DOHH2 (cell line): ENCODE data around the gene LCN15.
"Not testable (repeated sequence)": the region's sequence is repeated elsewhere in the genome, so short reads cannot be mapped to it uniquely, and the experiment has no call there.

Experiments
- H3F3A ChIP-seq: fragments of 200-600 bp; sonication (generic), shearing (Covaris generic); 2 replicates; pipeline ENCODE4 v1.6.0; 2016; ENCODE audit warnings: antibody characterized with exemption, mild to moderate bottlenecking; ENCODE audit not compliant: control insufficient read depth, insufficient read depth
- H3K27ac ChIP-seq: fragments of 200-600 bp; sonication (generic); 2 replicates; pipeline ENCODE4 v1.5.1; 2014; ENCODE audit warnings: low read depth, mild to moderate bottlenecking, low read length, moderate library complexity
- H3K27me3 ChIP-seq: fragments of 200-600 bp; sonication (generic); 2 replicates; pipeline ENCODE4 v1.6.1; 2014; ENCODE audit warnings: mild to moderate bottlenecking, low read length, mixed read lengths; ENCODE audit not compliant: control insufficient read depth
- H3K36me3 ChIP-seq: fragments of 200-600 bp; sonication (generic); 2 replicates; pipeline ENCODE4 v1.6.1; 2014; ENCODE audit warnings: mild to moderate bottlenecking, low read length, moderate library complexity, mixed read lengths; ENCODE audit not compliant: control insufficient read depth
- H3K4me1 ChIP-seq: fragments of 200-600 bp; sonication (generic); 2 replicates; pipeline ENCODE4 v1.6.1; 2014; ENCODE audit warnings: mild to moderate bottlenecking, low read length, mixed read lengths; ENCODE audit not compliant: control insufficient read depth
- H3K4me2 ChIP-seq: fragments of 200-600 bp; sonication (generic); 2 replicates; pipeline ENCODE4 v1.6.0; 2014; ENCODE audit warnings: mild to moderate bottlenecking, low read length, moderate library complexity
- H3K4me3 ChIP-seq: fragments of 200-600 bp; sonication (generic); 2 replicates; pipeline ENCODE4 v1.5.1; 2014; ENCODE audit warnings: mild to moderate bottlenecking, low read length, mixed read lengths
- H3K79me2 ChIP-seq: fragments of 200-600 bp; sonication (generic); 2 replicates; pipeline ENCODE4 v1.6.1; 2014; ENCODE audit warnings: mild to moderate bottlenecking, low read length, mixed read lengths; ENCODE audit not compliant: control insufficient read depth
- H3K9me2 ChIP-seq: fragments of 200-600 bp; sonication (generic); replicated peaks from 2 replicates; pipeline ENCODE4 v1.6.1; 2014; ENCODE audit warnings: mild to moderate bottlenecking, low read length, mixed read lengths; ENCODE audit not compliant: control insufficient read depth
- H3K9me3 ChIP-seq: fragments of 200-600 bp; sonication (generic); 2 replicates; pipeline ENCODE4 v1.6.1; 2014; ENCODE audit warnings: antibody characterized with exemption, low read length, mixed read lengths; ENCODE audit not compliant: control insufficient read depth, insufficient read depth
- H4K20me1 ChIP-seq: fragments of 200-600 bp; sonication (generic); 2 replicates; pipeline ENCODE4 v1.6.0; 2014; ENCODE audit warnings: low read depth, mild to moderate bottlenecking, antibody characterized with exemption, low read length, moderate library complexity; ENCODE audit not compliant: control insufficient read depth, insufficient read depth
- CTCF ChIP-seq: fragments of 200-600 bp; sonication (generic); IDR thresholded peaks from one replicate; pipeline ENCODE4 v1.5.1; 2014; ENCODE audit warnings: antibody characterized with exemption, mild to moderate bottlenecking, low read depth, low read length; ENCODE audit not compliant: poor library complexity, severe bottlenecking
- EZH2phosphoT487 ChIP-seq: fragments of 200-600 bp; sonication (generic); IDR thresholded peaks from 2 replicates; pipeline ENCODE4 v1.6.1; 2017; ENCODE audit warnings: borderline replicate concordance, mild to moderate bottlenecking, antibody characterized with exemption, low read length, moderate library complexity, mixed read lengths

LCN15 gene

DNA sequence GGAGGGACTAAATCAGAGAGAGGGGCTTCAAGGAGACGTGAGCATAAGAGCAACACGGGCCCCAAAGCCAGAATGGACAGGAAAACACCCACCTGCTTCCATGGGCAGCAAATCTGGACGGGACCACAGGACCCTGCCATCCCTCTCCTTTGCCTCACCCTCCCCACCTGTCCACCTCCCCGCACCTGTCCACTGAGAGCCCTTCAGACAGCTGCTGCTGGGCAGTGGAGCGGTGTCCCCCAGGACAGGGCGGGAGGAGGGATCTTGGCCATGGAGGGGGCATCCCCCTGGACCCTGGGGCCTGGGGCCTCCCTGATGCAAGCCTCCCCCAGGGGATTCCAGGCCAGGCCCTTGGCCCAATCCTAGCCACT is 34.4 kb upstream of the LCN15 start:
- Histone ChIP-seq H3K9me2 (no peaks in the 10 kb centered on the region), H3K27me3 (peaks cover 30% of the 10 kb centered on the region), H3K36me3 (no peaks in the 10 kb centered on the region), H3K4me1 (peaks cover 43% of the 10 kb centered on the region), H3F3A (0 out of 2 replicates have a peak, but pooled peaks cover 7% of the 10 kb centered on the region), H3K27ac (no peak overlapping the region), H3K9me3 (no peaks in the 10 kb centered on the region), H3K79me2 (no peaks in the 10 kb centered on the region), H3K4me2 (no peak overlapping the region), H4K20me1 (no peaks in the 10 kb centered on the region; the same call in 1 of the 2 replicates), H3K4me3 (no peak overlapping the region)
- TF ChIP-seq EZH2phosphoT487 (no peak), CTCF (no peak)

DNA sequence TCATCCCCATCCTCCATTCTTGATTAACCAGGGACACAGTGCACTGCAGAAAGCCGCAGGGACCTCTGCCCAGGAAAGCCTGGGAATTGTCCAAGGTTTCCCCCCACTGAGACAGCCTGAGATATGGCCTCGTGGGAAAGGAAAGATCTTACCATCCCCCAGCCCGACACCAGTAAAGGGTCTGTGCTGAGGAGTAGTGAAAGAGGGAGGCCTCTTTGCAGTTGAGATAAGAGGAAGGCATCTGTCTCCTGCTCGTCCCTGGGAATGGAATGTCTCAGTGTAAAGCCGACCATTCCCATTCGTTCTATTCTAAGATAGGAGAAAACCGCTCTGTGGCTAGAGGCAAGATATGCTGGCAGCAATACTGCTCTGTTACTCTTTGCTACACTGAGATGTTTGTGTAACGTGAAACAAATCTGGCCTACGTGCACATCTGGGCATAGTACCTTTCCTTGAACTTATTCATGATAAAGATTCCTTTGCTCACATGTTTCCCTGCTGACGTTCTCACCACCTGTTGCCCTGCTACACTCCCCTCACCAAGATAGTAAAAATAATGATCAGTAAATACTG is 32.5 kb upstream of the LCN15 start:
- not testable (repeated sequence) for H3F3A ChIP-seq, H3K9me2 ChIP-seq, H3K4me3 ChIP-seq, H3K9me3 ChIP-seq, H4K20me1 ChIP-seq, H3K4me2 ChIP-seq, H3K36me3 ChIP-seq, H3K27ac ChIP-seq, H3K79me2 ChIP-seq
- peaks cover 24% of the 10 kb centered on the region for H3K27me3 ChIP-seq
- H3K4me1 ChIP-seq, result peaks cover 49% of the 10 kb centered on the region

DNA sequence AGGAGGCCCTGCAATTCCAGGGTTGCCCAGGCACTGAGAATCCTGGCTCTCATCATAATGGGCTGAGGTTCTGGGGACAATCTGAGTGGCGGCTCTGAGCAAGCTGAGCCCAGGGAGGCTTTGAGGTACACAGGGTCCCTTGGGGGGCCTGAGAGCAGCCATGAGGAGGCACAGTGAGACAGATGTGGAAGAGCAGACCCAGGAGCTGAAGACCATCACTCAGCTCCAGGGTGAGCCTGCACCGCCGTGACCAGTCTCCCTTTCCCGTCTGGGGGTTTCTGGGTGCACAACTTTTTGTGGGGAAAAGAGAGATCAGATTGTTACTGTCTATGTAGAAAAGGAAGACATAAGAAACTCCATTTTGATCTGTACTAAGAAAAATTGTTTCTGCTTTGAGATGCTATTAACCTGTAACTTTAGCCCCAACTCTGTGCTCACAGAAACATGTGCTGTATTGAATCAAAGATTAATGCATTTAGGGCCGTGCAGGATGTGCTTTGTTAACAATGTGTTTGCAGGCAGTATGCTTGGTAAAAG is 32.0 kb upstream of the LCN15 start, which contains the start of gene CCDC183:
Gene CCDC183 (plus strand): TSS at position 101 of the 537 bp plus-strand sequence. CDS start 60 bp downstream, at position 161.
- H3K27me3 ChIP-seq, result peaks cover 21% of the 10 kb centered on the region
- H3K9me3 ChIP-seq, result no peaks in the 10 kb centered on the region
- TF ChIP-seq EZH2phosphoT487 (no peak), CTCF (no peak)
- peaks cover 49% of the 10 kb centered on the region for H3K4me1 ChIP-seq
- peak within 1 kb of the TSS; percentile 47 for H3K4me2 ChIP-seq
- H3K79me2 ChIP-seq, result peaks cover 3% of the 10 kb centered on the region; the same call in 1 of the 2 replicates
- no peaks in the 10 kb centered on the region; the same call in 1 of the 2 replicates for H4K20me1 ChIP-seq
- H3K9me2 ChIP-seq, result no peaks in the 10 kb centered on the region
- H3K36me3 ChIP-seq, result peaks cover 9% of the 10 kb centered on the region; the same call in 1 of the 2 replicates
- no peak within 1 kb of the TSS for H3K27ac ChIP-seq
- 0 out of 2 replicates have a peak, but pooled peaks cover 7% of the 10 kb centered on the region for H3F3A ChIP-seq
- 0 out of 2 replicates have a peak within 1 kb of the TSS, but pooled peaks have one; percentile 20 for H3K4me3 ChIP-seq

DNA sequence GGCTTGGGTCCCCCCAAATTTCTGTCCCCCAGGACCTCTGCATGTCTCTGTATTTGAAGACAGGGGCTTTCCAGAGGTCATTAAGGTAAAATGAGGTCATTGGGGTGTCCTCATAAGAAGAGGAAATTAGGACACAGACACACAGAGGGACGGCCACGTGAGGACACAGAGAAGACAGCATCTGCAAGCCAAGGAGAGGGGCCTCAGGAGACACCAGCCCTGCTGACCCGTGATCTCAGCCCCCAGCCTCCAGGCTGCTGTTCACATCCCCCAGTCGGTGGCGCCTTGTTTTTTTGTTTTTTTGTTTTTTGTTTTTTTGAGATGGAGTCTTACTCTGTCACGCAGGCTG is 30.7 kb upstream of the LCN15 start:
- Histone ChIP-seq H3K9me2 (no peaks in the 10 kb centered on the region), H3F3A (no peaks in the 10 kb centered on the region), H3K4me2 (no peak overlapping the region), H3K4me3 (no peak overlapping the region), H3K79me2 (peaks cover 3% of the 10 kb centered on the region; the same call in 1 of the 2 replicates), H3K36me3 (peaks cover 9% of the 10 kb centered on the region; the same call in 1 of the 2 replicates), H4K20me1 (no peaks in the 10 kb centered on the region), H3K27me3 (peaks cover 17% of the 10 kb centered on the region), H3K9me3 (no peaks in the 10 kb centered on the region), H3K4me1 (peaks cover 43% of the 10 kb centered on the region), H3K27ac (no peak overlapping the region)
- TF ChIP-seq CTCF, result no peak
- TF ChIP-seq EZH2phosphoT487, result no peak
